Nephron (organoid): ENCODE results near the gene SINHCAF.
A peak's percentile ranks its signal among the peaks of the same experiment; 100 is the strongest.

Source experiments
- H3K27ac Mint-ChIP-seq, 3 experiments: 2 replicates each; pipeline ENCODE4 v1.8.0; 2020; ENCODE audit warnings: mixed read lengths in 3 of 3, mild to moderate bottlenecking in 2 of 3, moderate library complexity in 1 of 3
- H3K27me3 Mint-ChIP-seq: 2 replicates; pipeline ENCODE4 v1.8.0; 2021; ENCODE audit warnings: low read depth, mild to moderate bottlenecking, moderate library complexity, mixed read lengths
- H3K36me3 Mint-ChIP-seq: 2 replicates; pipeline ENCODE4 v1.8.0; 2020; ENCODE audit warnings: low read depth, mixed read lengths
- H3K4me1 Mint-ChIP-seq: 2 replicates; pipeline ENCODE4 v1.8.0; 2020; ENCODE audit warnings: mixed read lengths
- H3K4me3 Mint-ChIP-seq, 3 experiments: 2 replicates each; pipeline ENCODE4 v1.8.0; 2020; ENCODE audit warnings: mild to moderate bottlenecking in 3 of 3, mixed read lengths in 3 of 3, moderate library complexity in 2 of 3
- H3K9me3 Mint-ChIP-seq: 2 replicates; pipeline ENCODE4 v1.8.0; 2020; ENCODE audit warnings: mixed read lengths
- TF ChIP-seq, protein P1 (sequence below), 3 experiments: fragments of 200-600 bp; sonication (generic); IDR thresholded peaks; one replicate each; pipeline ENCODE4 v1.5.0; 2021; ENCODE audit warnings: antibody characterized with exemption in 3 of 3; ENCODE audit not compliant: unreplicated experiment in 3 of 3

The SINHCAF gene

DNA sequence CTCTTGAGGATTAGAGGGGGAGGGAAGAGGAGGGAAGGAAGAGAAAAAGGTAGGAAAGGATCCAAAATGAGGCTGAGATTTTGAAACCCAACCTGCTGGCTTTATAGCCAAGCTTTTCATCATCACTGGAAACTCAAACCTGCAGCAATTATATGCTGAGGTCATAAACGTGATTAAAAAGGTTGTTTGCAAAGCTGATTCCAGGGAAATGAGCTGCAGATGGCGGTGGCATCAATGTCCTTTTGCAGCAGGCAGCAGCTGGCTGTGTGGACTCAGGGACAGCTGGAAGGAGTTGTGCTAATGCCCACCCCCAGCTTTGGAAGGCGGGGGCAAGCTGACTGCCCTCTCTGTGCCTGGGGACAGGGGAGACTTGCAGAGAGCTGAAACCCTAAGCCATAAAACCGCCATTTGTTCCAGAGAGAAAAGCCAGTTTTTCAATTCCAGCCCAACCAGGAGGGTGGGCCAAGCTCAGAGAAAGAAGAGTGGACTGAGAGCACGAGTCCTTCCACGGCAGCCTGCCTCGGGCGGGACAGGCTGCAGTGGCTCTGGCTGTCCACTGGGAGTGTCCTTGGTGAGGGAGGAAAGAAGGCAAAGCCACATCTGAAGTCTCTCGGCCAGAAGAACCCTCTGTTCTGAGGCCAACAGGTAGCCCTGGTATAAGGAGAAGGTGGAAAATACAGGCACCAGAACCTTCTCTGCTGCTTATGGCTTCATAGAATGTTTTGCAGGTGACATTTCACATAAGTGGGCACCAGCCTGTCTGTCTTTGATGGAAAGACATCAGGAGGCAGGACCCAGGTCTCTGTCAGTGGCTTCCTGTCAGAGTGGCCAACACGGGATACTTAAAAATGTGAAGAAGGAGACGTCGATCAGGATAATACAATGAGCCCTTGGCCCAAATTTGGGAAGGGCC lies 90.7 kb downstream of the SINHCAF start:
- H3K4me1 Mint-ChIP-seq: peaks cover 28% of the 10 kb centered on the region
- peak overlapping the region; percentile 47 to 87 (median 81) for H3K27ac Mint-ChIP-seq
- H3K9me3 Mint-ChIP-seq: peaks cover 8% of the 10 kb centered on the region
- H3K4me3 Mint-ChIP-seq: peak overlapping the region in 2 of 3 experiments; percentile 3 to 28
- peaks cover 31% of the 10 kb centered on the region for H3K27me3 Mint-ChIP-seq
- TF ChIP-seq, protein P1, sequence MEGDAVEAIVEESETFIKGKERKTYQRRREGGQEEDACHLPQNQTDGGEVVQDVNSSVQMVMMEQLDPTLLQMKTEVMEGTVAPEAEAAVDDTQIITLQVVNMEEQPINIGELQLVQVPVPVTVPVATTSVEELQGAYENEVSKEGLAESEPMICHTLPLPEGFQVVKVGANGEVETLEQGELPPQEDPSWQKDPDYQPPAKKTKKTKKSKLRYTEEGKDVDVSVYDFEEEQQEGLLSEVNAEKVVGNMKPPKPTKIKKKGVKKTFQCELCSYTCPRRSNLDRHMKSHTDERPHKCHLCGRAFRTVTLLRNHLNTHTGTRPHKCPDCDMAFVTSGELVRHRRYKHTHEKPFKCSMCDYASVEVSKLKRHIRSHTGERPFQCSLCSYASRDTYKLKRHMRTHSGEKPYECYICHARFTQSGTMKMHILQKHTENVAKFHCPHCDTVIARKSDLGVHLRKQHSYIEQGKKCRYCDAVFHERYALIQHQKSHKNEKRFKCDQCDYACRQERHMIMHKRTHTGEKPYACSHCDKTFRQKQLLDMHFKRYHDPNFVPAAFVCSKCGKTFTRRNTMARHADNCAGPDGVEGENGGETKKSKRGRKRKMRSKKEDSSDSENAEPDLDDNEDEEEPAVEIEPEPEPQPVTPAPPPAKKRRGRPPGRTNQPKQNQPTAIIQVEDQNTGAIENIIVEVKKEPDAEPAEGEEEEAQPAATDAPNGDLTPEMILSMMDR (IDR thresholded peaks at IDR 0.05; ENCODE audit: unreplicated experiment in 3 of 3): peak; percentile 62 to 76 (median 65)
- H3K36me3 Mint-ChIP-seq: no peaks in the 10 kb centered on the region

DNA sequence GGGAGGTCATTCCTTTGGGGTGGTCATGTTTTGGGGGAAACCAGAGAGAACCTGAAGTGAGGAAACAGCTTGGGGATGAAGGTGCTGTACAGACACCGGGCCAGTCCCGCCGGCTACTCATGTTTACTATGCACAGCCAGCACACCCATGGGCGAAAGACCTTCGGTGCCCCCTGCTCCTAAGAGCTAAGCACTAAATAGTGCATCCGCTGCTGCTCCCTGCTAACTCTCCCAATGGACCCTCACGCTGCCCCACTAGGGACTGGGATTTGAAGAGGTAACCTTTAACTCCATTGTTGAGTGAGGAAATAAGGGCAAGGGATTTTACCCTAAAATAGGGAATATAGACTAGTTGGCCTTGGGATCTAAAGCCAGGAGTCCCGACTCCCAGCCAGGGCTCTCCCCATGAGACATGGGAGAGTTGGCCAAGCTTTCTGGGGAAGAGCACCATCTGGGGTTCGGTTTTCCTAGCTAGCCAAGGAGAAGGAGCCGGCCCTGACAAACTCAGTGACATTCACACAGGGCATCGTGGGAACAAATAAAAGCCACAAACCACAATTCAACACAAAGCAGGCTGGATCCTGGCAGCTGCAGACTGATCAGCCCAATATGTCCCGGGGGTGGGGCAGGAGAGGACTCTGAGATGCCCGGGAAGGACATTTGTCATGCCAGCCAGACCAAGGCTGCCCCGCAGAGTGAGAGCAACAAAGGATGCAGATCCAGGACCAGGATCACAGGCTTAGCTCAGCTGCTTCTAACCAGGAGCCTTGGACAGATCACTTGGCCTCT lies 91.7 kb downstream of the SINHCAF start:
- Mint-ChIP-seq H3K9me3 (peaks cover 8% of the 10 kb centered on the region), H3K27me3 (peaks cover 31% of the 10 kb centered on the region), H3K4me1 (peaks cover 28% of the 10 kb centered on the region), H3K36me3 (no peaks in the 10 kb centered on the region), H3K4me3 (peak overlapping the region in 1 of 3 experiments; percentile 27), H3K27ac (peak overlapping the region; percentile 47 to 87 (median 81))
- TF ChIP-seq, protein P1 (IDR thresholded peaks at IDR 0.05; ENCODE audit: unreplicated experiment in 3 of 3): no peak

DNA sequence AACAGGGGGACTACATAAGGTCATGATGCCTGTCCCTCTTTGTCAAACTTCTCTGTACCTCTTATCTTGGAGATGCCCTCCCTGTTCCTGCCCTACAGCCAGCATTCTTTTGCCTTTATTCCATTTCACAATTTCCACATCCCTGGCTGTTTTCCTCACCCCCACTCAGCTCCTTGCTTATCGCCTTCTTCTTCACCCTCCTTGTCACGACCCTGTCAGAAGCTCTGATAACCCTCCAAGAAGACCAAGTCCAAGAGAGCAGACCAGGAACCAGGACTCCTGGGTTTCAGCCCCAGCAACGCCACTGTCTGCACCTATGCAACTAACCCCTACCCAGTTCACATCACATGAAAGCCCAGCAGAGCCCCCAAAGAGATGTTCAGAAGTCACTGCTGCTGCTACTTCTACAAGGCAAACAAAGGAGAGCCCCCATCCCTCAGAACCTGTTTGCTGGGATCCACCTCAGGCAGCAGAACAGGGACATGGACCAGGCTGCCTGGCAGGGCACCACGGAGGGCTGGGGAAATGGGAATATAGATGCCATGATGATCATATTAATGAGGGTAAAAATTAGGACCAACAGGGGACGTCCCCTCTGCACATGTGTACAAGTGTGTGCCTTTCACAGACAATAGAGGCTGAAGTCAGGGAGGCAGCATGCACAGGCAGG lies 92.8 kb downstream of the SINHCAF start:
- H3K36me3 Mint-ChIP-seq: no peaks in the 10 kb centered on the region
- H3K9me3 Mint-ChIP-seq: peaks cover 8% of the 10 kb centered on the region
- no peak overlapping the region for H3K27ac Mint-ChIP-seq
- peaks cover 23% of the 10 kb centered on the region for H3K4me1 Mint-ChIP-seq
- TF ChIP-seq, protein P1 (IDR thresholded peaks at IDR 0.05; ENCODE audit: unreplicated experiment in 3 of 3): no peak
- H3K4me3 Mint-ChIP-seq: no peak overlapping the region
- peaks cover 24% of the 10 kb centered on the region for H3K27me3 Mint-ChIP-seq

DNA sequence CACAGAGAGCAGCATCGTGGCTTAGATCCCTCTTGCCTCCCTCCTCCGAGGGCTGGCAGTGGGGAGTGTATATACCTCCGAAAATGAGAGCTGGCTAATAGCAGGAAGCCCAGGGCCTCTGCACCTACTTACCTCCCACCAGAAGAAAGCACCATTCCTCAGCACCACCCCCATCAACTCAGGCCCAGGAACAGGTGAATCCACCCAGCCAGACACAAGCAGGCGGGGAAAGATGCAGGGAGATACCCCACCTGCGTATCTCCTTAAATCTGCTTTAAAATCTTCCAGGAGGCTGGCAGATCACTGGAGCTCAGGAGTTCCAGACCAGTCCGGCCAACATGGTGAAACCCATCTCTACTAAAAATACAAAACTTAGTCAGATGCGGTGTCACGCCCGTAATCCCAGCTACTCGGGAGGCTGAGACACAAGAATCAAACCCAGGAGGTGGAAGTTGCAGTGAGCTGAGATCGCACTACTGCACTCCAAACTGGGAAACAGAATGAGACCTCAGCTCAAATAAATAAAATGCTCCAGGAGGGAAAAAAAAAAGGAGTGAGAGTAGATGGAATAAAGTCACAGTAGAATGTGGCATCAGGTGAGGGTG lies 93.5 kb downstream of the SINHCAF start:
- Mint-ChIP-seq H3K36me3 (no peaks in the 10 kb centered on the region), H3K27ac (no peak overlapping the region), H3K4me1 (peaks cover 23% of the 10 kb centered on the region), H3K27me3 (peaks cover 17% of the 10 kb centered on the region), H3K4me3 (no peak overlapping the region), H3K9me3 (peaks cover 8% of the 10 kb centered on the region)
- TF ChIP-seq, protein P1 (IDR thresholded peaks at IDR 0.05; ENCODE audit: unreplicated experiment in 3 of 3): no peak

DNA sequence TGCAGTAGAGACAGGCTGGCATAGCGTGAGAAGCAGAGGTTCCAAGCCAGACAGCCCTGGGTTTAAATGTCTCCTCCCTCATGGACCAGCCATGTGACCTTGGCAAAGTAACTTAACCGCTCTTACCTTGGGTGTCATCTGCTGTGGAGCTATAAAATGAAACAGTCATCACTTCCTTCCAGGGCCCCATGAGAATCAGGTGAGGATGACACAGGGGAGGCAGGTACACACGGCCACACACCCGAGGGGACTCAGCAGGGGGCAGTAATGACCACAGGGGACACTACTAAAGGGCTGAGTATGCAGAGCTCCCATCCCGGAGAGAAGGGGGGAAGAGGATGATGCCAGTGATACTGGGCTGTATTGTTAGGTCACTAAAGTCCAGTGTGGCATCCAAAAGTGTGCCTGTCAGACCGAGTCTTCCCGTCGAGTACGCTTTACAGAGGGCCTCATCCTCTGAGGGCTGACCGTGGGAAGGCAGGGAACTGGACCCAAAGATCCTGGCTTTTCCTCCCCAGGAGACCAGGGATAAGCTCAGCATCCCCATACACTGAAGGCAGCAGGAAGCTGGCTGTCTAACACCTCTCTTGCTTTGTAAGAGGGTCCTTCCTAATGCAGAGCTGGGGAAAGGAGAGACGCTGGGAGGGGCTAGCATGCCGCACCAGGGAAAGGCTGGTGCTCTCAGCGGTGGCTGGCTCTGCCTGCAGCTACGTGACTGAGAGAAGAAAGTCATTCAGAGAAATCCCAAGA lies 94.2 kb downstream of the SINHCAF start:
- Mint-ChIP-seq H3K27ac (peak overlapping the region in 1 of 3 experiments; percentile 14), H3K4me1 (peaks cover 23% of the 10 kb centered on the region), H3K36me3 (no peaks in the 10 kb centered on the region), H3K4me3 (no peak overlapping the region), H3K27me3 (peaks cover 17% of the 10 kb centered on the region), H3K9me3 (peaks cover 8% of the 10 kb centered on the region)
- TF ChIP-seq, protein P1 (IDR thresholded peaks at IDR 0.05; ENCODE audit: unreplicated experiment in 3 of 3): no peak
